ENCODE results near the gene PLXND1.
"Not testable (repeated sequence)": the region's sequence is repeated elsewhere in the genome, so short reads cannot be mapped to it uniquely, and the experiment has no call there.

GRCh38 chr3:129641567-129642260 is 35.2 kb upstream of the PLXND1 start:
- not testable (repeated sequence) for TF ChIP-seq YY1 (IDR thresholded peaks at IDR 0.05; ENCODE audit: insufficient read depth, insufficient read length); ZNF274 (IDR thresholded peaks at IDR 0.05; ENCODE audit: low read depth, low read length); SUZ12 (IDR thresholded peaks at IDR 0.05; ENCODE audit: extremely low read depth, insufficient read depth, insufficient read length)

All from NT2/D1 (cell line).